ENCODE results near the gene E4F1.

DNA sequence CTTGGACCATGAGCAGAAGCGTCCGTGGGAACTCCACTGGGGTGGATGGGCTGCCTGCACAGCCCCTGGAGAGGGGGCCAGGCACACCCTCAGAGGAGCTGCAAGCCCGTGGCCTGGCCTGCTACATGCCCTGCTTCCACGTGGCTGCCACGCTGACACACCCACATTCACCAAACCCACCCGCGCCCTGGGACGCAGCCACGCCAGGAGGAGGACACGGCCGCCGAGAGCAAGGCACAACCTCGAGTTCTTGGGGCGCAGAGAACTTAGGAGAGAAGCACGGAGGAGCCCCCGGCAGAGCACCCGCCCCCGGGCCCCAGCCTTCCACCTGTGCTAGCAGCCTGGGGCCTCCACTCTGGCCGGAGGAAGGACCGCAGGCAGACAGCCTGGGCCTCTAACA is 45.8 kb upstream of the E4F1 start:
- TF ChIP-seq, protein P1, sequence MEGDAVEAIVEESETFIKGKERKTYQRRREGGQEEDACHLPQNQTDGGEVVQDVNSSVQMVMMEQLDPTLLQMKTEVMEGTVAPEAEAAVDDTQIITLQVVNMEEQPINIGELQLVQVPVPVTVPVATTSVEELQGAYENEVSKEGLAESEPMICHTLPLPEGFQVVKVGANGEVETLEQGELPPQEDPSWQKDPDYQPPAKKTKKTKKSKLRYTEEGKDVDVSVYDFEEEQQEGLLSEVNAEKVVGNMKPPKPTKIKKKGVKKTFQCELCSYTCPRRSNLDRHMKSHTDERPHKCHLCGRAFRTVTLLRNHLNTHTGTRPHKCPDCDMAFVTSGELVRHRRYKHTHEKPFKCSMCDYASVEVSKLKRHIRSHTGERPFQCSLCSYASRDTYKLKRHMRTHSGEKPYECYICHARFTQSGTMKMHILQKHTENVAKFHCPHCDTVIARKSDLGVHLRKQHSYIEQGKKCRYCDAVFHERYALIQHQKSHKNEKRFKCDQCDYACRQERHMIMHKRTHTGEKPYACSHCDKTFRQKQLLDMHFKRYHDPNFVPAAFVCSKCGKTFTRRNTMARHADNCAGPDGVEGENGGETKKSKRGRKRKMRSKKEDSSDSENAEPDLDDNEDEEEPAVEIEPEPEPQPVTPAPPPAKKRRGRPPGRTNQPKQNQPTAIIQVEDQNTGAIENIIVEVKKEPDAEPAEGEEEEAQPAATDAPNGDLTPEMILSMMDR (IDR thresholded peaks at IDR 0.05; ENCODE audit: low read depth, low read length), result no peak
- no peak for TF ChIP-seq EZH2phosphoT487 (IDR thresholded peaks at IDR 0.05; ENCODE audit: low read depth)

Data from OCI-LY3 (cell line).